Heart left ventricle (tissue), 13 donors: ENCODE data around the gene PALD1.

ENCODE experiments used
- CTCF ChIP-seq, 12 donors: fragments of 200-600 bp; sonication (generic) in 4 of 12; IDR thresholded peaks; one replicate each; pipeline versions ENCODE4 v1.5.0 to v1.8.0; 2018 to 2022; ENCODE audit warnings: antibody characterized with exemption in 12 of 12, mild to moderate bottlenecking in 5 of 12
- POLR2A ChIP-seq, 2 donors: fragments of 450-650 bp; IDR thresholded peaks; one replicate each; pipeline ENCODE4 v1.6.1; 2017; ENCODE audit warnings: antibody characterized with exemption in 2 of 2, mild to moderate bottlenecking in 2 of 2, moderate library complexity in 2 of 2
- donor health status: ischemic (EF 13 %, LVEDD 7.1; RV severe dilation, severe dysfunction).
- donor health status: DM: no; HTN: yes; CAD: no.
- donor health status: DM: no; HTN: no; CAD: no.
- donor health status: ischemic (EF 25% LVEDD 6.9; RV normal size, moderate dysfunction).
- donor health status: ischemic (EF 25% LVEDD 5.7; RV mildly dilated, moderate dysfunction).
- donor health status: ischemic (EF 35%, LVEDD 5.7; RV mildly dilated, moderate dysfunction).
- donor health status: nonischemic (EF 11% LVEDD 7.7; RV severe dilation, severe dysfunction).
- donor health status: DM: yes; HTN: yes; CAD: no.
- donor health status: PGD.
- donor health status: ischemic (EF 29% LVEDD 5.4; RV normal size, mild dysfunction).
- donor health status: nonischemic (EF 23%, LVEDD 6.1; RV moderate dilation, normal function).

DNA sequence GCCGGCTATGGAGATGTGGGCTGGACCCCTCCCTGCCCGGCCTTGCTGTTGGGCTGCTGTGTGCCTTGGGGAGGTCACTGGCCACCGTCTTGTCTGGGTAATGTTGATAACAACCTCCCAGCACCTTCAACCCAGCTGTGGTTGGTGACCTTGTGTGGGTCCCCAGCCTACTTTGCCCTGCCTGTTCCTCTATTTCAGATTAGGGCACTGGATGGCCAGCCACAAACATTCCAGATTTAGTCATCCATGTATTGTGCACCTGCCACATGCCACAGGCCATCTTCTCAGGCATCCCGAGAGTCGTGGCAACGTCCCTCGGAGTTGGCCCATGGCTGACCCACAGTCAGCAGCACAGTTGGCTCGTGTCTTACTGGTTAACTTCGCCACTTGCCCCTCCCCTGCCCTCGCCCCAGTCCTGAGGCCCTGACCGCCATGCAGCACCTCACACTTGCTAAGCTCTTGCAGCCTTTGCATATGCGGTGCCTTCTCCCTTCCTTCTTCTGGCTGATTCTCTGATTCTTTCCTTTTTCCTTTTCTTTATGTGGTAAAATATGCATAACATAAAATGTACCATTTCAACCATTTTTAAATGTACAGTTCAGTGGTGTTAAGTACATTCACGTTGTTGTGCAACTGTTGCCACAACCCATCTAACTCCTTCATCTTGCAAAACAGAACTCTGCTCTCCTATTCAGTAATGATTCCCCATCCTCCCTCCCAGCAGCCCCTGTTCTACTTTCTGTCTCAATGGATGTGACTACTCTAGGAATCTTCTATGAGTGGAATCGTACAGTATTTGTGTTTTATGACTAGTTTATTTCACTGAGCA, 63.4 kb downstream of the PALD1 start:
- TF ChIP-seq CTCF (IDR thresholded peaks at IDR 0.05) (no peak), POLR2A (IDR thresholded peaks at IDR 0.05) (no peak)
